RWPE1 (cell line): ENCODE measurements around the gene AANAT.
"Not testable (repeated sequence)": the region's sequence is repeated elsewhere in the genome, so short reads cannot be mapped to it uniquely, and the experiment has no call there.

Experiments used
- CTCF ChIA-PET: fragments of 350-600 bp; sonication (Branson Sonifier 250); formaldehyde crosslinking; extraction: SDS; loops from one replicate; lab custom pipeline; 2021; lab: Yijun Ruan, JAX
- POLR2A ChIA-PET: fragments of 400-600 bp; formaldehyde crosslinking; extraction: SDS; loops from one replicate; lab custom pipeline; 2020; ENCODE audit warnings: antibody characterized with exemption; ENCODE audit not compliant: low non-redundant PET; lab: Yijun Ruan, JAX
- DNase-seq: peaks from one replicate; pipeline ENCODE4 v3.0.0; 2012; ENCODE audit warnings: low spot score
- H3K27ac ChIP-seq: fragments of 450-650 bp; 2 replicates; pipeline ENCODE4 v1.5.1; 2017
- CTCF ChIP-seq: fragments of 450-650 bp; conservative IDR thresholded peaks from 2 replicates; pipeline ENCODE4 v1.5.1; 2017; ENCODE audit warnings: low read depth, mild to moderate bottlenecking

The AANAT gene

DNA sequence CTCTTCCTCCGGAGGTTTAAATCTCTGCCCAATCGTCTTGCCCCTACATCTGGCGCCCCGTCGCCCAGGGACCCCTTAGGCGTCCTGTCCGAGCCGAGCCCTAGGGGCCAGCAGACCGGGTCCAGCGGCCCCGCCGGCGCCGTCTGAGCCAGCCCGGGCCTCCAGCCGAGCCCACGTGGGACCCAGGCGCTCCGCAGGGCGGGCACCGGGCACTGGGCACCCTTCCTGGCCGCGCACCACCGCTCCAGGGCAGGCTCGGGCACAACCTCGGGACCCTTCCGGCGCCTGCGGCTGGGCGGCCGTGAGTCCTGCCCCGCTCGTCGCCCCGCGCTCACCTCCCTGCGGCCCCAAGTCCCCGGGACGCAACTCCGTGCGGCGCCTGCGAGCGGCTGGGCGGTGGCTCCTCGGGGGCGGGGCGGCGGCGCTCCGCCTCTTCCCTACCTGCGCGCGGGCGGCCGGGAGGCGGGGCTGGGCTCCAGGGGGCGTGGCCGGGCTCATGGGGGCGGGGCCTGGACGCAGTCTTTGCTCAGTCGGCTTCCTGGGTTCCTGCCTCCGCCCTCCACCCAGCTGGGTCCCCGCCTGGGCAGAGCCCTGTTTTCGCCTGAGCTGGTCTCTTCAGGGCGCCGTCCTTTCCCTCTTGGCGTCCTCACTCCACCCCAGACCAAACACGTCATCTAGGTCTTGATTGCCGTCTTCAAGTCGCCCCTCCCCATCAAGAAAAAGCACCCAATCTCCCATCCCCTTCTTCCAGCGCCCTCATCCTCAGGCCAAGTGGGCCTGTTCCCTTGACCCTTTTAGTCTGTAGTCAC is 33.8 kb downstream of the AANAT start, which contains the start of gene RHBDF2:
Gene RHBDF2 (minus strand): TSS at position 406 of the 809 bp plus-strand sequence. CDS start 19,899 bp downstream, outside the sequence.
- DNase-seq = peak; percentile 90
- CTCF ChIA-PET = interaction anchor here (1.1 to 1.9 kb wide), 2 partner anchors 42 to 103 kb away, joined by 4 to 8 read pairs; no protein-coding TSS in a partner anchor
- no peak for TF ChIP-seq CTCF
- POLR2A ChIA-PET = interaction anchor here (0.5 to 1.0 kb wide), 3 partner anchors 34 to 480 kb away, joined by 3 to 7 read pairs (median 3); partner anchors contain the start of gene AANAT
- peak within 1 kb of the TSS; percentile 89 for H3K27ac ChIP-seq

DNA sequence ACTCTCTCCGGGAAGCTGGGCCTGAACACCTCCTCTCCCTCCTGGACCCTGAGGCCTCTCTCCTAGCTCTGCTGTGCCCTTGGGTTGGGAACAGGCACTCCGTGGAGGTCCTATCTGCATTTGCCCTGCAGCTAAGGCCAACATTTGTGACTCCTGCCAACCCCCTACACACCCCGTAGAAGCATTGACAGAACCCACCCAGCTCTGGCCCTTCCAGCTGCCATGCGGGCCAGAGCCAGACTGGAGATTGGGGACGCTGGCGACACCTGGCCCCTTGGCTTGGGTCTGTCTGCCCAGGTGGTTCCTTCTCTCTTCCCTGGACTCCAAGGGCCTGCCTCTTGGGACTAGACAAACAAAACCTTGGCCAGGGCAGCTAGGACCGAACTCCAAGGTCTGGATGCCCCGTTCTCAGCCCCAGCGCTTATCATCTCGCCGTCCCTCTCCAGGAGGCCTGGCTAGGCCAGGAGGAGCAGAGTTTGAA is 34.5 kb downstream of the AANAT start:
- CTCF ChIA-PET = interaction anchor here (1.1 to 1.9 kb wide), 2 partner anchors 43 to 104 kb away, joined by 4 to 8 read pairs; no protein-coding TSS in a partner anchor
- peak overlapping the region; percentile 89 for H3K27ac ChIP-seq
- no peak for DNase-seq
- TF ChIP-seq CTCF = no peak
- POLR2A ChIA-PET = interaction anchor here (0.5 to 1.0 kb wide), 4 partner anchors 35 to 479 kb away, joined by 3 to 9 read pairs (median 5); partner anchors contain the start of gene AANAT

DNA sequence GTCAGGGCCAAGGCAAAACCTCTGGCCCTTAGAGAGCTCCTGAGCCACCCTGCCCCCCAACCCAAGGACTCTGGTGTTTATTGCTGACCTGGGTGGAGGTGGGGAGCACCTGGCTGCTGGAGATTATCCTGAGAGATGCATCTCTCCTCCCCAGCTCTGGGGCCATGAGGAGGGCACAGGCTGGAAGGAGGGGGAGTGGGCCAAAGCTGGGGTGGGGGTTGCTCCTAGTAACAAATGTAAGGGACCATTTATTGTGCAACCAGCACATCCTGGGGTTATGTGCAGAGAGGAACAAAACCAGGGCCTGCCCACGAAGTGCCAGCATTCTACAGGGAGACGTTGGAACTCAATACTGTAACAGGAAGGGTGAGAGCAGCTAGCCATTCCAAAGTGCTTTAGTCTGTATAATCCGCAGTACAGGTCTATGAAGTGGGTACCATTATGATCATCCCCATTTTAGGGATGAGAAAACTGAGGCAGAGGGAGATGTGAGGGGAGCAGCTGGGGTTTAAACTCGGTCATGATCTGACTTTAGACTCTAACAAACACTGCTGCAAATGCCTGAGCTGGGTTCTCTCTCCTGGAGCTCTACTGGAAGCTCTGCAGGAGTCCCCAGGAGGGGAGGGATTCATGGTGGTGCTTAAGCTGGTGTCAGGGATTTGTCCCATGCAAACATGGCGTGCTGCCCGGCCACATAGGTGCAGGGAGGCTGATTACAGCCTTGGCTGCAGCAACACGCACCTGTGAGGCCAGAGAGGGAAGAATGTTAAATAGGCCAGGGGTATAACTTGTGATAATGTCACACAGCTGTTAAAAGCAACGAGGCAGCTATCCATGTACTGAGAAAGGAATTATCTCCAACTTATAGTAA is 35.2 kb downstream of the AANAT start:
- ChIA-PET CTCF (interaction anchor here (1.1 to 1.9 kb wide), 2 partner anchors 44 to 104 kb away, joined by 4 to 8 read pairs; no protein-coding TSS in a partner anchor), POLR2A (interaction anchor here (0.5 to 1.0 kb wide), 3 partner anchors 35 to 239 kb away, joined by 3 to 9 read pairs (median 7); partner anchors contain the start of gene AANAT)
- no peak for DNase-seq
- H3K27ac ChIP-seq = peak overlapping the region; percentile 89
- no peak for TF ChIP-seq CTCF

GRCh38 chr17:76504117-76504516 is 36.7 kb downstream of the AANAT start:
- POLR2A ChIA-PET = no interaction called here
- CTCF ChIA-PET = interaction anchor here (0.6 kb wide), 1 partner anchor 96 kb away, joined by 3 read pairs; no protein-coding TSS in a partner anchor
- DNase-seq = no peak
- H3K27ac ChIP-seq = no peak overlapping the region
- no peak for TF ChIP-seq CTCF

- TF ChIP-seq CTCF = peak; percentile 91
- POLR2A ChIA-PET = no interaction called here
- CTCF ChIA-PET = interaction anchor here (0.7 to 3.8 kb wide), 11 partner anchors 17 to 141 kb away, joined by 3 to 28 read pairs (median 5); partner anchors contain the start of gene AANAT
- DNase-seq = peak; percentile 81
- H3K27ac ChIP-seq = no peak overlapping the region
Observed at GRCh38 chr17:76506408-76507345, 39.3 kb downstream of the AANAT start.

DNA sequence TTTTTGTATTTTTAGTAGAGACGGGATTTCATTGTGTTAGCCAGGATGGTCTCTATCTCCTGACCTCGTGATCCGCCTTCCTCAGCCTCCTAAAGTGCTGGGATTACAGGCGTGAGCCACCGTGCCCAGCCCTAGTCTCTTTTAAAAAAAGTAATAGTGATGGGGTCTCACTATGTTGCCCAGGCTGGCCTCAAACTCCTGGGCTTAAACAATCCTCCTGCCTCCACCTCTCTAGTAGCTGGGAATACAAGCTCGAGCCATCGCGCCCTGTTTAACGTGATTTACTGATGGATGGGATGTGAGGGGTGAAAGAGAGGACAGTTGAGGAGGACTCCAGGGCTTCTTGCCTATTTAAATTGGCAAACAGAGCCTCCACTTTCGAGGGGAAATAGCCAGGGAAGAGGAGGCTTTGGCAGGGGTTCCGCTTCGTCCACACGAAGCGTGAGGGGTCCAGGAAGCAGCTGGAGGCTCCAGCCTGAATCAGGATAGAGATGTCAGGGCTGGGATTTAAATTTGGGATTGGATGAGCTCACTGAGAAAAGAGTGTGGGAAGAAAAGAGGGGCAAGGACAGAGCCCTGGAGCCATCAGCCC is 41.2 kb downstream of the AANAT start:
- DNase-seq, POLR2A ChIA-PET, H3K27ac ChIP-seq: not testable (repeated sequence)
- CTCF ChIA-PET = interaction anchor here (0.9 to 3.8 kb wide), 4 partner anchors 14 to 50 kb away, joined by 3 to 28 read pairs (median 8); partner anchors contain the start of gene AANAT
